Measurements from ENCODE around the gene SLC4A8.

DNA sequence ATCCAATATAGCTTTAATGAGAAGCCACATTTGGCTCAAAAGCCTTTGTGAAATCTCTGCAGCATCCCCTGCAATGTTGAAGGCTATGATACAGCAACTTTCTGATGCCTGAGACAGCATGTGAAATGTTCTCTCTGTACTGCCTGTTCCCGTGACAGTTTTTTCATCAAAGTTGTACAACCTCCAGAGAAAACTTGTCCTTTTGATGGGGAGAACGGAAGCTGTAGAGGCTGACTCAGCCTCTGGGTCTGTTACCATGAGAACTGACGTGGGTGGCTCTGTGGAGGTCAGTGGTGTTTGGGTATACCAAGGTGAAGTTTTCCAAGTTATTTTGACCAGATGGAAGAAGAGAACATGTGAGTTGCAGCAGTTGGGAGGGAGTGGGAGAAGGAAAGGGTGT is 17.0 kb downstream of the SLC4A8 start:
- TF ChIP-seq, protein P1, sequence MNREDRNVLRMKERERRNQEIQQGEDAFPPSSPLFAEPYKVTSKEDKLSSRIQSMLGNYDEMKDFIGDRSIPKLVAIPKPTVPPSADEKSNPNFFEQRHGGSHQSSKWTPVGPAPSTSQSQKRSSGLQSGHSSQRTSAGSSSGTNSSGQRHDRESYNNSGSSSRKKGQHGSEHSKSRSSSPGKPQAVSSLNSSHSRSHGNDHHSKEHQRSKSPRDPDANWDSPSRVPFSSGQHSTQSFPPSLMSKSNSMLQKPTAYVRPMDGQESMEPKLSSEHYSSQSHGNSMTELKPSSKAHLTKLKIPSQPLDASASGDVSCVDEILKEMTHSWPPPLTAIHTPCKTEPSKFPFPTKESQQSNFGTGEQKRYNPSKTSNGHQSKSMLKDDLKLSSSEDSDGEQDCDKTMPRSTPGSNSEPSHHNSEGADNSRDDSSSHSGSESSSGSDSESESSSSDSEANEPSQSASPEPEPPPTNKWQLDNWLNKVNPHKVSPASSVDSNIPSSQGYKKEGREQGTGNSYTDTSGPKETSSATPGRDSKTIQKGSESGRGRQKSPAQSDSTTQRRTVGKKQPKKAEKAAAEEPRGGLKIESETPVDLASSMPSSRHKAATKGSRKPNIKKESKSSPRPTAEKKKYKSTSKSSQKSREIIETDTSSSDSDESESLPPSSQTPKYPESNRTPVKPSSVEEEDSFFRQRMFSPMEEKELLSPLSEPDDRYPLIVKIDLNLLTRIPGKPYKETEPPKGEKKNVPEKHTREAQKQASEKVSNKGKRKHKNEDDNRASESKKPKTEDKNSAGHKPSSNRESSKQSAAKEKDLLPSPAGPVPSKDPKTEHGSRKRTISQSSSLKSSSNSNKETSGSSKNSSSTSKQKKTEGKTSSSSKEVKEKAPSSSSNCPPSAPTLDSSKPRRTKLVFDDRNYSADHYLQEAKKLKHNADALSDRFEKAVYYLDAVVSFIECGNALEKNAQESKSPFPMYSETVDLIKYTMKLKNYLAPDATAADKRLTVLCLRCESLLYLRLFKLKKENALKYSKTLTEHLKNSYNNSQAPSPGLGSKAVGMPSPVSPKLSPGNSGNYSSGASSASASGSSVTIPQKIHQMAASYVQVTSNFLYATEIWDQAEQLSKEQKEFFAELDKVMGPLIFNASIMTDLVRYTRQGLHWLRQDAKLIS (CRISPR knock-in tag; IDR thresholded peaks at IDR 0.05): no peak
- no peak for TF ChIP-seq POLR2A (conservative IDR thresholded peaks at IDR 0.05)
- TF ChIP-seq NFXL1 (CRISPR knock-in tag; IDR thresholded peaks at IDR 0.05): no peak
- no peak for TF ChIP-seq DNMT1 (IDR thresholded peaks at IDR 0.05)
- TF ChIP-seq, protein P2, sequence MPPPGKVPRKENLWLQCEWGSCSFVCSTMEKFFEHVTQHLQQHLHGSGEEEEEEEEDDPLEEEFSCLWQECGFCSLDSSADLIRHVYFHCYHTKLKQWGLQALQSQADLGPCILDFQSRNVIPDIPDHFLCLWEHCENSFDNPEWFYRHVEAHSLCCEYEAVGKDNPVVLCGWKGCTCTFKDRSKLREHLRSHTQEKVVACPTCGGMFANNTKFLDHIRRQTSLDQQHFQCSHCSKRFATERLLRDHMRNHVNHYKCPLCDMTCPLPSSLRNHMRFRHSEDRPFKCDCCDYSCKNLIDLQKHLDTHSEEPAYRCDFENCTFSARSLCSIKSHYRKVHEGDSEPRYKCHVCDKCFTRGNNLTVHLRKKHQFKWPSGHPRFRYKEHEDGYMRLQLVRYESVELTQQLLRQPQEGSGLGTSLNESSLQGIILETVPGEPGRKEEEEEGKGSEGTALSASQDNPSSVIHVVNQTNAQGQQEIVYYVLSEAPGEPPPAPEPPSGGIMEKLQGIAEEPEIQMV (tag; conservative IDR thresholded peaks at IDR 0.05; ENCODE audit: low read depth): no peak
- no peak for TF ChIP-seq ZBTB7A (IDR thresholded peaks at IDR 0.05; ENCODE audit: borderline replicate concordance, control insufficient read depth, low read depth, low read length)
- no peak for TF ChIP-seq ESRRA (IDR thresholded peaks at IDR 0.05; ENCODE audit: borderline replicate concordance, low read depth)
- no peak for TF ChIP-seq EZH2 (IDR thresholded peaks at IDR 0.05; ENCODE audit: borderline replicate concordance, low read depth, low read length)
- TF ChIP-seq, protein P3, sequence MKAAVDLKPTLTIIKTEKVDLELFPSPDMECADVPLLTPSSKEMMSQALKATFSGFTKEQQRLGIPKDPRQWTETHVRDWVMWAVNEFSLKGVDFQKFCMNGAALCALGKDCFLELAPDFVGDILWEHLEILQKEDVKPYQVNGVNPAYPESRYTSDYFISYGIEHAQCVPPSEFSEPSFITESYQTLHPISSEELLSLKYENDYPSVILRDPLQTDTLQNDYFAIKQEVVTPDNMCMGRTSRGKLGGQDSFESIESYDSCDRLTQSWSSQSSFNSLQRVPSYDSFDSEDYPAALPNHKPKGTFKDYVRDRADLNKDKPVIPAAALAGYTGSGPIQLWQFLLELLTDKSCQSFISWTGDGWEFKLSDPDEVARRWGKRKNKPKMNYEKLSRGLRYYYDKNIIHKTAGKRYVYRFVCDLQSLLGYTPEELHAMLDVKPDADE (conservative IDR thresholded peaks at IDR 0.05; ENCODE audit: control insufficient read depth, low read depth, low read length): no peak
- TF ChIP-seq NCOR1 (IDR thresholded peaks at IDR 0.05): no peak
- no peak for TF ChIP-seq HCFC1 (IDR thresholded peaks at IDR 0.05; ENCODE audit: low read depth, low read length)
- no peak for TF ChIP-seq CREM (IDR thresholded peaks at IDR 0.05; ENCODE audit: low read depth)
- TF ChIP-seq SP2 (IDR thresholded peaks at IDR 0.05; ENCODE audit: extremely low read depth, low read depth, low read length, poor library complexity, severe bottlenecking): no peak
- TF ChIP-seq, protein P4, sequence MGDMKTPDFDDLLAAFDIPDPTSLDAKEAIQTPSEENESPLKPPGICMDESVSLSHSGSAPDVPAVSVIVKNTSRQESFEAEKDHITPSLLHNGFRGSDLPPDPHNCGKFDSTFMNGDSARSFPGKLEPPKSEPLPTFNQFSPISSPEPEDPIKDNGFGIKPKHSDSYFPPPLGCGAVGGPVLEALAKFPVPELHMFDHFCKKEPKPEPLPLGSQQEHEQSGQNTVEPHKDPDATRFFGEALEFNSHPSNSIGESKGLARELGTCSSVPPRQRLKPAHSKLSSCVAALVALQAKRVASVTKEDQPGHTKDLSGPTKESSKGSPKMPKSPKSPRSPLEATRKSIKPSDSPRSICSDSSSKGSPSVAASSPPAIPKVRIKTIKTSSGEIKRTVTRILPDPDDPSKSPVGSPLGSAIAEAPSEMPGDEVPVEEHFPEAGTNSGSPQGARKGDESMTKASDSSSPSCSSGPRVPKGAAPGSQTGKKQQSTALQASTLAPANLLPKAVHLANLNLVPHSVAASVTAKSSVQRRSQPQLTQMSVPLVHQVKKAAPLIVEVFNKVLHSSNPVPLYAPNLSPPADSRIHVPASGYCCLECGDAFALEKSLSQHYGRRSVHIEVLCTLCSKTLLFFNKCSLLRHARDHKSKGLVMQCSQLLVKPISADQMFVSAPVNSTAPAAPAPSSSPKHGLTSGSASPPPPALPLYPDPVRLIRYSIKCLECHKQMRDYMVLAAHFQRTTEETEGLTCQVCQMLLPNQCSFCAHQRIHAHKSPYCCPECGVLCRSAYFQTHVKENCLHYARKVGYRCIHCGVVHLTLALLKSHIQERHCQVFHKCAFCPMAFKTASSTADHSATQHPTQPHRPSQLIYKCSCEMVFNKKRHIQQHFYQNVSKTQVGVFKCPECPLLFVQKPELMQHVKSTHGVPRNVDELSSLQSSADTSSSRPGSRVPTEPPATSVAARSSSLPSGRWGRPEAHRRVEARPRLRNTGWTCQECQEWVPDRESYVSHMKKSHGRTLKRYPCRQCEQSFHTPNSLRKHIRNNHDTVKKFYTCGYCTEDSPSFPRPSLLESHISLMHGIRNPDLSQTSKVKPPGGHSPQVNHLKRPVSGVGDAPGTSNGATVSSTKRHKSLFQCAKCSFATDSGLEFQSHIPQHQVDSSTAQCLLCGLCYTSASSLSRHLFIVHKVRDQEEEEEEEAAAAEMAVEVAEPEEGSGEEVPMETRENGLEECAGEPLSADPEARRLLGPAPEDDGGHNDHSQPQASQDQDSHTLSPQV (IDR thresholded peaks at IDR 0.05): no peak

All from K562 (cell line).